HepG2 (cell line): ENCODE results near the gene UPK1B. TPM values are rescaled to one million over a fixed set of nuclear protein-coding genes. Genes with fewer than 3 reads are reported as not detected.

Experiments
- ATAC-seq: fragments of 200-7000 bp; cut with Tn5 transposase; 3 replicates; pipeline ENCODE4 v1.9.1; 2020; ENCODE audit warnings: mild to moderate bottlenecking, moderate library complexity
- BruUV-seq: library from RNA; stranded (reverse); fragments of 400-500 nt; replicated peaks from 2 replicates; lab custom pipeline; 2021; lab: Mats Ljungman, UMichigan
- CTCF ChIA-PET: fragments of 300-600 bp; formaldehyde crosslinking; extraction: SDS; loops from one replicate; lab custom pipeline; 2021; ENCODE audit warnings: low total read pairs, inconsistent platforms, low intra/inter-chr PET ratio; lab: Yijun Ruan, JAX
- POLR2A ChIA-PET: fragments of 350-600 bp; sonication (Branson Sonifier 250); formaldehyde crosslinking; loops from one replicate; lab custom pipeline; 2020; ENCODE audit warnings: antibody characterized with exemption, inconsistent platforms; lab: Yijun Ruan, JAX
- DNase-seq: peaks from one replicate; pipeline ENCODE4 v3.0.0-alpha.2; 2015; ENCODE audit warnings: low spot score
- FAIRE-seq: peaks from 3 replicates; lab custom pipeline; 2011; peaks lifted over from hg19 to GRCh38; lab: Jason Lieb, UNC
- H2AFZ ChIP-seq: one replicate; pipeline ENCODE4 v1.6.1; 2011; ENCODE audit warnings: low read length, inconsistent platforms
- H3K27ac ChIP-seq: fragments of 300-600 bp; 3 replicates; pipeline ENCODE4 v1.8.0; 2011; ENCODE audit warnings: mixed run types, mild to moderate bottlenecking, mixed read lengths, low read length, inconsistent platforms; ENCODE audit not compliant: insufficient read depth; ENCODE audit errors: extremely low read length
- H3K27me3 ChIP-seq, 2 experiments: fragments of 200-600 bp in 1 of 2; 2 replicates in 1 of 2; 3 replicates in 1 of 2; pipeline versions ENCODE4 v1.6.0 to v1.8.0; 2011; ENCODE audit warnings: low read length in 2 of 2, mild to moderate bottlenecking in 2 of 2, moderate library complexity in 2 of 2, inconsistent platforms in 1 of 2; ENCODE audit not compliant: insufficient read depth in 2 of 2, control insufficient read depth in 1 of 2
- H3K36me3 ChIP-seq, 2 experiments: fragments of 200-600 bp in 1 of 2; replicated peaks in 1 of 2; 2 replicates in 1 of 2; 3 replicates in 1 of 2; pipeline versions ENCODE4 v1.5.1 to v1.8.0; 2011; ENCODE audit warnings: low read length in 2 of 2, inconsistent platforms in 1 of 2; ENCODE audit not compliant: insufficient read depth in 2 of 2, control insufficient read depth in 1 of 2
- H3K4me1 ChIP-seq: 2 replicates; pipeline ENCODE4 v1.5.1; 2012; ENCODE audit warnings: low read length, inconsistent platforms; ENCODE audit not compliant: insufficient read depth
- H3K4me2 ChIP-seq: 2 replicates; pipeline ENCODE4 v1.6.0; 2011; ENCODE audit warnings: low read depth, low read length, inconsistent platforms
- H3K4me3 ChIP-seq, 3 experiments: fragments of 200-600 bp in 1 of 3; sonication (generic), shearing (Covaris generic) in 1 of 3; replicated peaks in 1 of 3; 2 replicates each; pipeline ENCODE4 v1.5.1; 2011 to 2016; ENCODE audit warnings: low read length in 3 of 3, inconsistent platforms in 2 of 3, low read depth in 2 of 3, mild to moderate bottlenecking in 2 of 3, control low read depth in 1 of 3, mixed read lengths in 1 of 3; ENCODE audit not compliant: insufficient read depth in 1 of 3
- H3K79me2 ChIP-seq: one replicate; pipeline ENCODE4 v1.6.1; 2011; ENCODE audit warnings: low read length, inconsistent platforms; ENCODE audit not compliant: insufficient read depth
- H3K9ac ChIP-seq: 2 replicates; pipeline ENCODE4 v1.6.0; 2011; ENCODE audit warnings: mild to moderate bottlenecking, low read depth, low read length, inconsistent platforms; ENCODE audit not compliant: insufficient read depth
- H3K9me3 ChIP-seq: 2 replicates; pipeline ENCODE4 v1.5.1; 2012; ENCODE audit warnings: mild to moderate bottlenecking, low read length
- H4K20me1 ChIP-seq: 2 replicates; pipeline ENCODE4 v1.6.0; 2011; ENCODE audit warnings: inconsistent platforms, mild to moderate bottlenecking, low read length, moderate library complexity; ENCODE audit not compliant: insufficient read depth
- HDAC2 ChIP-seq: sonication (generic); formaldehyde crosslinking; IDR thresholded peaks from 2 replicates; pipeline ENCODE4 v1.4.0; 2020; ENCODE audit warnings: missing genetic modification reagents
- MATR3 ChIP-seq: sonication (generic); formaldehyde crosslinking; IDR thresholded peaks from 2 replicates; pipeline ENCODE4 v1.4.0; 2020; ENCODE audit warnings: missing genetic modification reagents
- SOX5 ChIP-seq: IDR thresholded peaks from 2 replicates; pipeline ENCODE4 v1.6.1; 2016; ENCODE audit warnings: borderline replicate concordance
- WGBS: methylation state at CpG from one replicate; pipeline ENCODE4 v1.1.6; 2017; ENCODE audit warnings: low lambda C conversion rate; 5-methylcytosine and 5-hydroxymethylcytosine counted together
- in situ Hi-C: cut with HindIII; loops from 2 replicates; pipeline ENCODE4 v1.10.0; 2017; ENCODE audit warnings: low pct_unique_long_range_greater_than_20kb; ENCODE audit not compliant: extremely low pct_ligation_motif_present
- intact Hi-C: fragments of 100-400 bp; cut with micrococcal nuclease; formaldehyde crosslinking; loops from one replicate; pipeline ENCODE4 v1.10.0; 2022; ENCODE audit not compliant: unreplicated experiment
- polyA plus RNA-seq, 8 experiments: library from polyadenylated mRNA; depleted of rRNA in 3 of 8; stranded (reverse) in 7 of 8; unstranded in 1 of 8; fragments of >200 nt; fragmentation: Illumina TruSeq in 4 of 8; extraction: Trizol in 4 of 8; gene quantifications; 2 replicates each; pipeline versions ENCODE4 v1.2.1 to v1.2.3, GENCODE V29; 2011 to 2016; ENCODE audit warnings: low read depth in 4 of 8, missing spikeins in 1 of 8, mixed read lengths in 1 of 8; ENCODE audit not compliant: insufficient read depth in 1 of 8
- total RNA-seq, 5 experiments: library from RNA; depleted of rRNA; stranded (reverse); fragments of >200 nt; fragmentation: Illumina TruSeq; extraction: Trizol; gene quantifications; 2 replicates each; pipeline ENCODE4 v1.2.3, GENCODE V29; 2016; ENCODE audit warnings: low read depth in 1 of 5
- TF ChIP-seq, protein P1 (sequence below): sonication (generic); formaldehyde crosslinking; IDR thresholded peaks from 2 replicates; pipeline ENCODE4 v1.5.1; 2020; ENCODE audit warnings: missing genetic modification reagents, mild to moderate bottlenecking, borderline replicate concordance
- TF ChIP-seq, protein P2 (sequence below): sonication (generic); formaldehyde crosslinking; conservative IDR thresholded peaks from 2 replicates; pipeline ENCODE4 v1.8.0; 2022; ENCODE audit warnings: low read depth, missing genetic modification reagents

UPK1B gene
- total and polyA plus RNA-seq, 2 of the 13 experiments (the other 11 are each of a cell fraction or from before 2014, with no cell fraction given) = not detected

DNA sequence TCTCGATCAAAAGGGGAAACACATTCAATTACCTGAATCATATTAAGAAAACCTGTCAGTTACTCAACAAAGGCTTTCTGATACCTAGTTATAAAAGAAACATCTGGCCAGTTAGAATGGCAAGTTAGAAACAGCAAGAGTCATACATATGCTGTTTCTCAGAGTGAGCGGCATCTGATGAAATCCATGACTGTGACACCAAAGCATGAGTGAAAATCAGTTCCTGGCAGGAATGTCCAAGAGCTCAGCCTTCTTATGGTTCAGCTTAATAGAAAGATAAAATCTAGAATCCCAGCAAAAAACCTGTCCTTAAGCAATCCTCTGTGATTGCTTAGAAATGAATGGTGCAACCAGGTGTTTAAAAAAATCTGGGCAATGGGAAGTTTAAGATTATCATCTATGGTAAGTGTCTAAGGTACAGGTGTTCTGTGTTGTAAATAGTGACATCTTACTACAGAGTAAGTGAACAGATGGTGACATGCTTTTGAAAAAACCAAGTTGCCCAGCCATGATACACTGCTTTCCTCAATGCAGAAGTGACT, 48.5 kb downstream of the UPK1B start:
- Histone ChIP-seq H3K4me3 (no peak overlapping the region), H4K20me1 (no peaks in the 10 kb centered on the region), H3K9me3 (no peaks in the 10 kb centered on the region), H3K9ac (no peak overlapping the region), H3K36me3 (peaks cover 19 to 79% of the 10 kb centered on the region in 2 experiments), H3K4me1 (peaks cover 4% of the 10 kb centered on the region), H2AFZ (no peak overlapping the region), H3K27me3 (no peaks in the 10 kb centered on the region), H3K27ac (no peak overlapping the region), H3K4me2 (no peak overlapping the region), H3K79me2 (no peaks in the 10 kb centered on the region)
- CTCF ChIA-PET = no interaction called here
- TF ChIP-seq, protein P1, sequence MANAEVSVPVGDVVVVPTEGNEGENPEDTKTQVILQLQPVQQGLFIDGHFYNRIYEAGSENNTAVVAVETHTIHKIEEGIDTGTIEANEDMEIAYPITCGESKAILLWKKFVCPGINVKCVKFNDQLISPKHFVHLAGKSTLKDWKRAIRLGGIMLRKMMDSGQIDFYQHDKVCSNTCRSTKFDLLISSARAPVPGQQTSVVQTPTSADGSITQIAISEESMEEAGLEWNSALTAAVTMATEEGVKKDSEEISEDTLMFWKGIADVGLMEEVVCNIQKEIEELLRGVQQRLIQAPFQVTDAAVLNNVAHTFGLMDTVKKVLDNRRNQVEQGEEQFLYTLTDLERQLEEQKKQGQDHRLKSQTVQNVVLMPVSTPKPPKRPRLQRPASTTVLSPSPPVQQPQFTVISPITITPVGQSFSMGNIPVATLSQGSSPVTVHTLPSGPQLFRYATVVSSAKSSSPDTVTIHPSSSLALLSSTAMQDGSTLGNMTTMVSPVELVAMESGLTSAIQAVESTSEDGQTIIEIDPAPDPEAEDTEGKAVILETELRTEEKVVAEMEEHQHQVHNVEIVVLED (CRISPR knock-in tag) = no peak
- TF ChIP-seq SOX5 (CRISPR knock-in tag) (no peak), MATR3 (CRISPR knock-in tag) (no peak), HDAC2 (CRISPR knock-in tag) (no peak)
- TF ChIP-seq, protein P2, sequence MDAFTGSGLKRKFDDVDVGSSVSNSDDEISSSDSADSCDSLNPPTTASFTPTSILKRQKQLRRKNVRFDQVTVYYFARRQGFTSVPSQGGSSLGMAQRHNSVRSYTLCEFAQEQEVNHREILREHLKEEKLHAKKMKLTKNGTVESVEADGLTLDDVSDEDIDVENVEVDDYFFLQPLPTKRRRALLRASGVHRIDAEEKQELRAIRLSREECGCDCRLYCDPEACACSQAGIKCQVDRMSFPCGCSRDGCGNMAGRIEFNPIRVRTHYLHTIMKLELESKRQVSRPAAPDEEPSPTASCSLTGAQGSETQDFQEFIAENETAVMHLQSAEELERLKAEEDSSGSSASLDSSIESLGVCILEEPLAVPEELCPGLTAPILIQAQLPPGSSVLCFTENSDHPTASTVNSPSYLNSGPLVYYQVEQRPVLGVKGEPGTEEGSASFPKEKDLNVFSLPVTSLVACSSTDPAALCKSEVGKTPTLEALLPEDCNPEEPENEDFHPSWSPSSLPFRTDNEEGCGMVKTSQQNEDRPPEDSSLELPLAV = no peak
- no TSS peak for BruUV-seq
- FAIRE-seq = no peak
- ATAC-seq = no peak
- POLR2A ChIA-PET = no interaction called here
- intact Hi-C loops (no loop called here), in situ Hi-C loops (no loop called here)
- WGBS = 100% methylated on average over 2 of the region's 2 CpGs
- DNase-seq = no peak
